ENCODE measurements around the gene TENM4.

The TENM4 gene

GRCh38 chr11:78941226-78941851 is 499.5 kb downstream of the TENM4 start:
- H3K27ac ChIP-seq (ENCODE audit: low read depth, low read length, severe bottlenecking), result peak overlapping the region; percentile 79
- peaks cover 5% of the 10 kb centered on the region for H3K9me3 ChIP-seq (ENCODE audit: control insufficient read depth, low read length)
- no peaks in the 10 kb centered on the region for H3K36me3 ChIP-seq (ENCODE audit: control insufficient read depth, insufficient read depth, low read length)
- no peak overlapping the region for H3K4me3 ChIP-seq (ENCODE audit: extremely low read depth, insufficient read depth, low read length, poor library complexity, severe bottlenecking)
- peaks cover 33% of the 10 kb centered on the region for H3K4me1 ChIP-seq (ENCODE audit: control insufficient read depth, insufficient read depth, low read length, poor library complexity, severe bottlenecking)
- 73 to 92% methylated on average over 6 to 9 of the region's 10 CpGs for WGBS, 2 experiments (ENCODE audit: insufficient coverage in 2 of 2)

- Histone ChIP-seq H3K36me3 (ENCODE audit: control insufficient read depth, insufficient read depth, low read length) (no peaks in the 10 kb centered on the region), H3K27ac (ENCODE audit: low read depth, low read length, severe bottlenecking) (peak overlapping the region; percentile 79), H3K4me3 (ENCODE audit: extremely low read depth, insufficient read depth, low read length, poor library complexity, severe bottlenecking) (no peak overlapping the region), H3K4me1 (ENCODE audit: control insufficient read depth, insufficient read depth, low read length, poor library complexity, severe bottlenecking) (peaks cover 33% of the 10 kb centered on the region), H3K9me3 (ENCODE audit: control insufficient read depth, low read length) (no peaks in the 10 kb centered on the region)
- 64 to 66% methylated on average over 6 of the region's 6 CpGs for WGBS, 2 experiments (ENCODE audit: insufficient coverage in 2 of 2)
Measured at GRCh38 chr11:78940500-78941225, 500.2 kb downstream of the TENM4 start.

GRCh38 chr11:78938971-78939370 is 501.9 kb downstream of the TENM4 start:
- H3K4me3 ChIP-seq (ENCODE audit: extremely low read depth, insufficient read depth, low read length, poor library complexity, severe bottlenecking), result no peak overlapping the region
- 66 to 81% methylated on average over 4 to 5 of the region's 7 CpGs for WGBS, 2 experiments (ENCODE audit: insufficient coverage in 2 of 2)
- no peaks in the 10 kb centered on the region for H3K36me3 ChIP-seq (ENCODE audit: control insufficient read depth, insufficient read depth, low read length)
- peaks cover 26% of the 10 kb centered on the region for H3K4me1 ChIP-seq (ENCODE audit: control insufficient read depth, insufficient read depth, low read length, poor library complexity, severe bottlenecking)
- H3K27ac ChIP-seq (ENCODE audit: low read depth, low read length, severe bottlenecking), result no peak overlapping the region
- no peaks in the 10 kb centered on the region for H3K9me3 ChIP-seq (ENCODE audit: control insufficient read depth, low read length)

- H3K9me3 ChIP-seq (ENCODE audit: control insufficient read depth, low read length), result no peaks in the 10 kb centered on the region
- no peaks in the 10 kb centered on the region for H3K36me3 ChIP-seq (ENCODE audit: control insufficient read depth, insufficient read depth, low read length)
- WGBS, 2 experiments (ENCODE audit: insufficient coverage in 2 of 2), result 71% methylated on average over 1 of the region's 1 CpG; no CpG with 5 or more reads in 1 of the 2 experiments
- H3K27ac ChIP-seq (ENCODE audit: low read depth, low read length, severe bottlenecking), result no peak overlapping the region
- H3K4me3 ChIP-seq (ENCODE audit: extremely low read depth, insufficient read depth, low read length, poor library complexity, severe bottlenecking), result no peak overlapping the region
- H3K4me1 ChIP-seq (ENCODE audit: control insufficient read depth, insufficient read depth, low read length, poor library complexity, severe bottlenecking), result peaks cover 17% of the 10 kb centered on the region
Measured at GRCh38 chr11:78938036-78938435, 502.8 kb downstream of the TENM4 start.

- Histone ChIP-seq H3K36me3 (ENCODE audit: control insufficient read depth, insufficient read depth, low read length) (no peaks in the 10 kb centered on the region), H3K4me1 (ENCODE audit: control insufficient read depth, insufficient read depth, low read length, poor library complexity, severe bottlenecking) (peaks cover 9% of the 10 kb centered on the region), H3K9me3 (ENCODE audit: control insufficient read depth, low read length) (peaks cover 4% of the 10 kb centered on the region), H3K27ac (ENCODE audit: low read depth, low read length, severe bottlenecking) (no peak overlapping the region), H3K4me3 (ENCODE audit: extremely low read depth, insufficient read depth, low read length, poor library complexity, severe bottlenecking) (no peak overlapping the region)
- 60 to 100% methylated on average over 1 to 3 of the region's 4 CpGs for WGBS, 2 experiments (ENCODE audit: insufficient coverage in 2 of 2)
Measured at GRCh38 chr11:78935398-78936068, 505.3 kb downstream of the TENM4 start.

GRCh38 chr11:78933350-78933749 is 507.5 kb downstream of the TENM4 start:
- H3K4me3 ChIP-seq (ENCODE audit: extremely low read depth, insufficient read depth, low read length, poor library complexity, severe bottlenecking), result no peak overlapping the region
- H3K9me3 ChIP-seq (ENCODE audit: control insufficient read depth, low read length), result peaks cover 4% of the 10 kb centered on the region
- WGBS, 2 experiments (ENCODE audit: insufficient coverage in 2 of 2), result 88 to 94% methylated on average over 2 to 4 of the region's 5 CpGs
- H3K27ac ChIP-seq (ENCODE audit: low read depth, low read length, severe bottlenecking), result no peak overlapping the region
- no peaks in the 10 kb centered on the region for H3K4me1 ChIP-seq (ENCODE audit: control insufficient read depth, insufficient read depth, low read length, poor library complexity, severe bottlenecking)
- no peaks in the 10 kb centered on the region for H3K36me3 ChIP-seq (ENCODE audit: control insufficient read depth, insufficient read depth, low read length)

- no peaks in the 10 kb centered on the region for H3K36me3 ChIP-seq (ENCODE audit: control insufficient read depth, insufficient read depth, low read length)
- H3K4me3 ChIP-seq (ENCODE audit: extremely low read depth, insufficient read depth, low read length, poor library complexity, severe bottlenecking), result no peak overlapping the region
- peaks cover 4% of the 10 kb centered on the region for H3K9me3 ChIP-seq (ENCODE audit: control insufficient read depth, low read length)
- no peak overlapping the region for H3K27ac ChIP-seq (ENCODE audit: low read depth, low read length, severe bottlenecking)
- H3K4me1 ChIP-seq (ENCODE audit: control insufficient read depth, insufficient read depth, low read length, poor library complexity, severe bottlenecking), result no peaks in the 10 kb centered on the region
- WGBS, 2 experiments (ENCODE audit: insufficient coverage in 2 of 2), result 91 to 100% methylated on average over 9 of the region's 11 CpGs
Measured at GRCh38 chr11:78932757-78933156, 508.1 kb downstream of the TENM4 start.

GRCh38 chr11:78931891-78932290 is 508.9 kb downstream of the TENM4 start:
- Histone ChIP-seq H3K36me3 (ENCODE audit: control insufficient read depth, insufficient read depth, low read length) (no peaks in the 10 kb centered on the region), H3K4me3 (ENCODE audit: extremely low read depth, insufficient read depth, low read length, poor library complexity, severe bottlenecking) (no peak overlapping the region), H3K9me3 (ENCODE audit: control insufficient read depth, low read length) (peaks cover 4% of the 10 kb centered on the region), H3K4me1 (ENCODE audit: control insufficient read depth, insufficient read depth, low read length, poor library complexity, severe bottlenecking) (no peaks in the 10 kb centered on the region), H3K27ac (ENCODE audit: low read depth, low read length, severe bottlenecking) (no peak overlapping the region)
- 100% methylated on average over 1 of the region's 4 CpGs; no CpG with 5 or more reads in 1 of the 2 experiments for WGBS, 2 experiments (ENCODE audit: insufficient coverage in 2 of 2)

- Histone ChIP-seq H3K27ac (ENCODE audit: low read depth, low read length, severe bottlenecking) (no peak overlapping the region), H3K36me3 (ENCODE audit: control insufficient read depth, insufficient read depth, low read length) (no peaks in the 10 kb centered on the region)
- 76 to 85% methylated on average over 5 to 11 of the region's 11 CpGs for WGBS, 2 experiments (ENCODE audit: insufficient coverage in 2 of 2)
Measured at GRCh38 chr11:78930810-78931523, 509.9 kb downstream of the TENM4 start.

GRCh38 chr11:78929906-78930220 is 511.0 kb downstream of the TENM4 start:
- no peak overlapping the region for H3K4me3 ChIP-seq (ENCODE audit: extremely low read depth, insufficient read depth, low read length, poor library complexity, severe bottlenecking)
- WGBS, 2 experiments (ENCODE audit: insufficient coverage in 2 of 2), result 36 to 55% methylated on average over 2 to 3 of the region's 3 CpGs

More at GRCh38 chr11:78930810-78931523, 509.9 kb downstream of the TENM4 start:
- Histone ChIP-seq H3K4me1 (ENCODE audit: control insufficient read depth, insufficient read depth, low read length, poor library complexity, severe bottlenecking) (no peaks in the 10 kb centered on the region), H3K4me3 (ENCODE audit: extremely low read depth, insufficient read depth, low read length, poor library complexity, severe bottlenecking) (no peak overlapping the region), H3K9me3 (ENCODE audit: control insufficient read depth, low read length) (peaks cover 4% of the 10 kb centered on the region)

More at GRCh38 chr11:78929906-78930220, 511.0 kb downstream of the TENM4 start:
- Histone ChIP-seq H3K9me3 (ENCODE audit: control insufficient read depth, low read length) (peaks cover 4% of the 10 kb centered on the region), H3K27ac (ENCODE audit: low read depth, low read length, severe bottlenecking) (no peak overlapping the region), H3K36me3 (ENCODE audit: control insufficient read depth, insufficient read depth, low read length) (no peaks in the 10 kb centered on the region), H3K4me1 (ENCODE audit: control insufficient read depth, insufficient read depth, low read length, poor library complexity, severe bottlenecking) (no peaks in the 10 kb centered on the region)
